Endothelial cell of umbilical vein (primary cell): ENCODE results near the gene CCDC12. TPM values are rescaled to one million over a fixed set of nuclear protein-coding genes. Genes with fewer than 3 reads are reported as not detected.

Experiments used
- BruUV-seq: library from RNA; stranded (reverse); fragments of 400-500 nt; replicated peaks from 2 replicates; lab custom pipeline; 2021; lab: Mats Ljungman, UMichigan
- CTCF ChIA-PET: fragments of 300-600, 350-600 bp; sonication (Branson Sonifier 250); formaldehyde crosslinking; loops from one replicate; lab custom pipeline; 2021; ENCODE audit warnings: antibody characterized with exemption, inconsistent platforms; lab: Charles Lee
- POLR2A ChIA-PET: fragments of 300-600, 350-600 bp; sonication (Branson Sonifier 250); formaldehyde crosslinking; loops from one replicate; lab custom pipeline; 2021; ENCODE audit warnings: antibody characterized with exemption, inconsistent platforms; lab: Charles Lee
- DNase-seq: peaks from one replicate; pipeline ENCODE4 v3.0.0-alpha.2; 2011; ENCODE audit warnings: low read depth, low spot score
- FAIRE-seq: peaks from 2 replicates; lab custom pipeline; 2011; peaks lifted over from hg19 to GRCh38; lab: Jason Lieb, UNC
- H2AFZ ChIP-seq: 2 replicates; pipeline ENCODE4 v1.6.0; 2012; ENCODE audit warnings: low read depth, low read length, control low read depth, inconsistent platforms
- H3K27ac ChIP-seq: 2 replicates; pipeline ENCODE4 v1.5.1; 2011; ENCODE audit warnings: low read depth, mild to moderate bottlenecking, control low read depth, low read length, moderate library complexity; ENCODE audit not compliant: insufficient read depth
- H3K27me3 ChIP-seq, 2 experiments: 2 replicates each; pipeline versions ENCODE4 v1.6.0 to v1.6.1; 2011; ENCODE audit warnings: low read length in 2 of 2, mixed read lengths in 1 of 2; ENCODE audit not compliant: control insufficient read depth in 2 of 2, insufficient read depth in 2 of 2
- H3K36me3 ChIP-seq, 2 experiments: 2 replicates in 1 of 2; 3 replicates in 1 of 2; pipeline ENCODE4 v1.5.1; 2011; ENCODE audit warnings: low read length in 2 of 2, mild to moderate bottlenecking in 1 of 2, moderate library complexity in 1 of 2; ENCODE audit not compliant: control insufficient read depth in 2 of 2, insufficient read depth in 2 of 2; ENCODE audit errors: extremely low read depth in 1 of 2
- H3K4me1 ChIP-seq: 3 replicates; pipeline ENCODE4 v1.5.1; 2011; ENCODE audit warnings: mild to moderate bottlenecking, low read length; ENCODE audit not compliant: control insufficient read depth, insufficient read depth; ENCODE audit errors: extremely low read depth
- H3K4me2 ChIP-seq: 2 replicates; pipeline ENCODE4 v1.6.1; 2011; ENCODE audit warnings: low read length, control low read depth, mixed read lengths; ENCODE audit not compliant: insufficient read depth
- H3K4me3 ChIP-seq, 3 experiments: fragments of 200-600 bp in 1 of 3; sonication (generic), shearing (Covaris generic) in 1 of 3; replicated peaks in 1 of 3; 2 replicates each; pipeline ENCODE4 v1.5.1; 2011 to 2016; ENCODE audit warnings: control low read depth in 3 of 3, low read length in 3 of 3, mild to moderate bottlenecking in 2 of 3, inconsistent platforms in 1 of 3, low read depth in 1 of 3, moderate library complexity in 1 of 3; ENCODE audit not compliant: insufficient read depth in 1 of 3
- H3K79me2 ChIP-seq: 2 replicates; pipeline ENCODE4 v1.6.0; 2012; ENCODE audit warnings: low read length, inconsistent platforms; ENCODE audit not compliant: control insufficient read depth, insufficient read depth
- H3K9ac ChIP-seq: replicated peaks from 2 replicates; pipeline ENCODE3; 2011; ENCODE audit warnings: low read length, control low read depth; ENCODE audit not compliant: insufficient read depth; ENCODE audit errors: extremely low read depth
- H3K9me1 ChIP-seq: replicated peaks from 3 replicates; pipeline ENCODE4 v1.6.0; 2011; ENCODE audit warnings: mild to moderate bottlenecking, low read length; ENCODE audit not compliant: control insufficient read depth, insufficient read depth; ENCODE audit errors: extremely low read depth
- H3K9me3 ChIP-seq: replicated peaks from 2 replicates; pipeline ENCODE4 v1.5.1; 2012; ENCODE audit warnings: low read length, inconsistent platforms; ENCODE audit not compliant: control insufficient read depth, insufficient read depth
- H4K20me1 ChIP-seq: replicated peaks from 2 replicates; pipeline ENCODE3; 2011; ENCODE audit warnings: mild to moderate bottlenecking, low read length; ENCODE audit not compliant: control insufficient read depth, insufficient read depth; ENCODE audit errors: extremely low read depth
- CTCF ChIP-seq, 2 donors: IDR thresholded peaks; 1 replicate in 1 of 2; 2 replicates in 1 of 2; pipeline ENCODE4 v1.5.1; 2011; ENCODE audit warnings: low read length in 2 of 2, mild to moderate bottlenecking in 2 of 2, moderate library complexity in 2 of 2, control low read depth in 1 of 2, inconsistent platforms in 1 of 2, low read depth in 1 of 2; ENCODE audit not compliant: insufficient read depth in 1 of 2; ENCODE audit errors: extremely low read depth in 1 of 2
- EZH2 ChIP-seq: IDR thresholded peaks from 2 replicates; pipeline ENCODE4 v1.6.1; 2012; ENCODE audit warnings: borderline replicate concordance, low read depth, mild to moderate bottlenecking, moderate library complexity, low read length, inconsistent platforms; ENCODE audit not compliant: severe bottlenecking
- GATA2 ChIP-seq: IDR thresholded peaks from 2 replicates; pipeline ENCODE4 v1.7.0; 2011; ENCODE audit warnings: low read depth, mild to moderate bottlenecking, moderate library complexity, mixed read lengths, low read length; ENCODE audit not compliant: insufficient read length, insufficient read depth
- JUN ChIP-seq: IDR thresholded peaks from 2 replicates; pipeline ENCODE4 v1.6.1; 2011; ENCODE audit warnings: borderline replicate concordance, low read depth; ENCODE audit not compliant: insufficient read length, insufficient read depth
- MAX ChIP-seq: IDR thresholded peaks from 2 replicates; pipeline ENCODE4 v1.6.1; 2011; ENCODE audit not compliant: insufficient read depth, insufficient read length
- MYC ChIP-seq: IDR thresholded peaks from one replicate; pipeline ENCODE4 v1.6.1; 2011; ENCODE audit warnings: mild to moderate bottlenecking, low read depth, low read length
- dilution Hi-C: fragments of 300-500 bp; cut with MboI; formaldehyde crosslinking; loops from one replicate; pipeline ENCODE4 v1.15.0; 2019; ENCODE audit warnings: low sequenced_read_pairs; ENCODE audit not compliant: extremely low pct_ligation_motif_present
- intact Hi-C: fragments of 100-400 bp; cut with micrococcal nuclease; formaldehyde crosslinking; loops from one replicate; pipeline ENCODE4 v1.10.0; 2022
- polyA plus RNA-seq, 4 experiments: library from polyadenylated mRNA; depleted of rRNA in 3 of 4; stranded (reverse) in 3 of 4; unstranded in 1 of 4; fragments of >200 nt; gene quantifications; 2 replicates each; pipeline versions ENCODE4 v1.2.1 to v1.2.3, GENCODE V29; 2011 to 2012; ENCODE audit warnings: missing spikeins in 1 of 4
- total RNA-seq: library from RNA; stranded (reverse); gene quantifications from 2 replicates; pipeline ENCODE4 v1.2.3, GENCODE V29; 2021

CCDC12 gene
- total and polyA plus RNA-seq, 2 donors (not counting 3 experiments of a cell fraction or from before 2014, with no cell fraction given) = 35.1 to 50.5 TPM

- peaks cover 33% of the 10 kb centered on the region for H3K4me1 ChIP-seq
- DNase-seq = no peak
- no TSS peak for BruUV-seq
- FAIRE-seq = no peak
- no peak overlapping the region for H3K9ac ChIP-seq
- dilution Hi-C loops = no loop called here
- ChIA-PET POLR2A (interaction anchor here (1.3 kb wide), 1 partner anchor 47 kb away, joined by 5 read pairs; no protein-coding TSS in a partner anchor), CTCF (interaction anchor here (0.6 to 6.4 kb wide), 12 partner anchors 11 to 88 kb away, joined by 3 to 52 read pairs (median 4); no protein-coding TSS in a partner anchor)
- no peak overlapping the region for H3K4me2 ChIP-seq
- intact Hi-C loops = no loop called here
- H2AFZ ChIP-seq = no peak overlapping the region
- no peak overlapping the region for H3K4me3 ChIP-seq
- H3K9me3 ChIP-seq = no peaks in the 10 kb centered on the region
- no peaks in the 10 kb centered on the region for H3K27me3 ChIP-seq
- H4K20me1 ChIP-seq = no peaks in the 10 kb centered on the region
- H3K36me3 ChIP-seq = no peaks in the 10 kb centered on the region
- no peak overlapping the region for H3K27ac ChIP-seq
- H3K79me2 ChIP-seq = peaks cover 47% of the 10 kb centered on the region
- no peaks in the 10 kb centered on the region for H3K9me1 ChIP-seq
- TF ChIP-seq GATA2 (no peak), MAX (no peak)
Observed at GRCh38 chr3:46982546-46982945, 6.0 kb upstream of the CCDC12 start.

DNA sequence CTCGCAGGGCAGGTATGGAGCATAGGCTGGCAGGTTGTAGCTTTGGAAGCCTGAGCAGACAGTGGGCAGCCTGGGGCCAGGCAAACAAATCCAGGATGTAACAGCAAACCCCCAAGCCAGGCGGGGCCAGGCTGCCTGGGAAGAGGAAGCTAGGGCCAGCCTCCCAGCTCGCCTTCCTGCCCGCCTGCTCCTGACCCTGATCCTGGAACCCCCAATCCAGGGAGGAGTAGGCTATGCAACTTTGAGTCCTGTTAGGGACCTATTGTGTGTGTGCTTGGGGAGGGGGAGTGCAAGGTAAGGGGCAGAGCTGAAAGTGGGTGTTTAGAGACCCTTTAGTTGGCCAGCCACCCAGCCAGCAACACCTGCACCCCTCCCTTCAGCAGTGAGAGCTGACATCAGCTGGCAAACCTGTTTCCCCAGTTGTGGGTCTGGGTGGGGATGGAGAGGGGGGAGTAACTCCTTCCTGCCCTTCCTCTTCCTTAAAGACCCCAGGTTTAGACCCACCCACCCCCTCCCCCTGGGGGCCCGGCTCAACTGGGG is 5.5 kb upstream of the CCDC12 start:
- dilution Hi-C loops = no loop called here
- POLR2A ChIA-PET = interaction anchor here (1.3 kb wide), 1 partner anchor 46 kb away, joined by 5 read pairs; no protein-coding TSS in a partner anchor
- H3K9ac ChIP-seq = no peak overlapping the region
- intact Hi-C loops = no loop called here
- peak overlapping the region; percentile 14 for H3K4me2 ChIP-seq
- no peaks in the 10 kb centered on the region for H3K36me3 ChIP-seq
- peaks cover 30% of the 10 kb centered on the region for H3K4me1 ChIP-seq
- H3K9me1 ChIP-seq = no peaks in the 10 kb centered on the region
- H3K27me3 ChIP-seq = no peaks in the 10 kb centered on the region
- H3K4me3 ChIP-seq = peak overlapping the region in 1 of 3 experiments; percentile 2
- H3K27ac ChIP-seq = no peak overlapping the region
- peaks cover 47% of the 10 kb centered on the region for H3K79me2 ChIP-seq
- no TSS peak for BruUV-seq
- peak; percentile 28 for DNase-seq
- peak; percentile 77 for FAIRE-seq
- H3K9me3 ChIP-seq = no peaks in the 10 kb centered on the region
- CTCF ChIA-PET = interaction anchor here (0.6 to 6.4 kb wide), 13 partner anchors 11 to 87 kb away, joined by 3 to 52 read pairs (median 5); no protein-coding TSS in a partner anchor
- no peaks in the 10 kb centered on the region for H4K20me1 ChIP-seq
- TF ChIP-seq JUN (no peak), MAX (no peak), CTCF (IDR thresholded peaks at IDR 0.05; ENCODE audit: extremely low read depth in 1 of 2, insufficient read depth in 1 of 2, low read depth in 1 of 2, low read length in 2 of 2) (no peak), MYC (no peak), EZH2 (no peak)
- H2AFZ ChIP-seq = no peak overlapping the region
